ENCODE results near the gene COMT.

GRCh38 chr22:19923914-19924513, 17.6 kb upstream of the COMT start:
- TF ChIP-seq POLR2AphosphoS5 (IDR thresholded peaks at IDR 0.05) (no peak), CTCF (IDR thresholded peaks at IDR 0.05) (no peak), EP300 (IDR thresholded peaks at IDR 0.05) (no peak), POLR2A (IDR thresholded peaks at IDR 0.05) (no peak)
